ENCODE data around the gene NEDD4L.

The NEDD4L gene

DNA sequence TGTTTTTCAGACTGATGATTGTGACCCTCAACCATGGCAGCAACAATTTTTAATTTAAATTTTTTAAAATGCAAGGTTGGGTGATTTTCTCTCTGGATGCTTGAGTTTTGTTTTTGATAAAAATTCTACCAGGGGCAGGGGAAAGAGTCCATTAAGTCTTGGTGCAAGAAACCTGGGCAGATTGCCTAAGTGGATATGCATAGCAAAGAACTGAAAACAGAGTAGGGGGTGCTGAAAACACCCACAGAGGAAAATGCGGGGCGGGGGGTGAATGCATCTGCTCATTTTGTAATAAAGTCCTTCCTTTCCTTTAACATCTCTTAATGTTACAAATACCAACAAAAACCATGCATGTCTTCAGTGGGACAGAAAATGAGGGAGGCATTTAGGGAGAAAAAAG lies 138.0 kb downstream of the NEDD4L start:
- DNase-seq (ENCODE audit: low read depth), result no peak

DNA sequence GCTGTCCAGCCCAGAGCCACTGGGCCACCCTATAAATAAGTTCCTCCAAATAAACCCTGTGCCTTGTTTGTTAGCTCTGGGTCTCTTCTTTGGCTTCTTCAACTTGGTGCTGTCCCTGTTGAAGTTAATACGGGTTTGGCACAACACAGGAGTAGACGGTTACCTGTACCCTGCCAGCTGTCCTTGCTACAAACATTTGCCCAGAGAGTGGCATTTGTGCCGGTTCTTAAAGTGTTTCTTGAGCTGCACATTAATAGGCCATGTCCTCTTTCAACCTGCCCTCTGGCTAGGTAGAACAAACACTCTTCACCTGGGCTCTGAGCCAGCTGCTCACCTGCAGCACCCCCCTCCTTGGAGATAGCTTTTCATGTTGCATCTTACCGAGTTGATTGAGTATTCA lies 139.2 kb downstream of the NEDD4L start:
- DNase-seq (ENCODE audit: low read depth), result no peak

DNA sequence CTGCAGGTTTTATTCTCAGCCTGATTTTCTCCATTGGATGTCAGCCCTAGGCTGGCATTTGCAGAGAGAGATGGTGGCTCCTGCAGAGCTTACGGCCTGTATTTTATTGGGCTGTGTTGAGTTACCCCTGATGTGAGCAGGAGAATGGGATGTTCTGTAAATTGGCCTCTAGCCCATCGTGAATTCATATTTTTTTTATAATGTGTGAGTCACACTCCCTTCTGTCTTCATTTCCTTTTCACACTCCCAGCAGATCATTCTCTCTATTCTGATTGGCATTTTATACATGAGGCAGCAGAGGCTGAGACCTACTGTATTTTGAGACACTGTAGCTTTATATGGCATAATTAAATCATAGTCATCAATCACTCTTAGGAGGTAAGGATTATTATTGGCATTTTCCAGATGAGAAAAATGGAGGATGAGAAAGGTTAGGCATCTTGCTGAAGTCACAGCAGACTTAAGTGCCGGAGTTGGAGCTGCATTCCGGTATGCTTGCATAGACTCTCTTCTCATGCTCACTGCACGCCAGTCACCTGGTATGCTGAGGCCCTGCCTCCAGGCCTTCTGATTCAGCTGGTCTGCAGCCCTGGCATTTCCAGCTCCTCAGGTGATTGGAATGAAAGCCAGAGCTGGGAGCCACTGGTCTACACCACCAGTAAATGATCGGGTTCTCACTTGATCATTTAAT lies 142.4 kb downstream of the NEDD4L start:
- no peak for DNase-seq (ENCODE audit: low read depth)

DNA sequence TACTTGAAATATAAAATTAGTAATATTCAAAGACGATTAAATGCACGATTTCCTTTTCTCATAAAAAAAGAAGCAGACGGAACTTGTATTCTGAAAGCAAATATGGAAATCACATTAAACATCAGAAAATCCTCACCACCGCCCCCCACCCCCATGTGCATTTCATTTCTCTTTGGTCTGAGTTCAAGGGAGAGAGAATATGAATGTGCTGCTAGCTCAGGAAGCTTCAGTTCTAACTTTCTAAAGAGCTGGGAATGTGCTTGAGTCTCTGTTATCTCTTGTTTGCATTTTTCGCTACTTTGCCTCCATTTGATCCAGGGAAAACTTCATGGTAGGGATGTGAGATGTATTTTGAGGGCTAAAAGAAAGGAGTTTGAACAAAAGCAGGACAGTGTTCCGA lies 143.6 kb downstream of the NEDD4L start:
- DNase-seq (ENCODE audit: low read depth), result no peak

DNA sequence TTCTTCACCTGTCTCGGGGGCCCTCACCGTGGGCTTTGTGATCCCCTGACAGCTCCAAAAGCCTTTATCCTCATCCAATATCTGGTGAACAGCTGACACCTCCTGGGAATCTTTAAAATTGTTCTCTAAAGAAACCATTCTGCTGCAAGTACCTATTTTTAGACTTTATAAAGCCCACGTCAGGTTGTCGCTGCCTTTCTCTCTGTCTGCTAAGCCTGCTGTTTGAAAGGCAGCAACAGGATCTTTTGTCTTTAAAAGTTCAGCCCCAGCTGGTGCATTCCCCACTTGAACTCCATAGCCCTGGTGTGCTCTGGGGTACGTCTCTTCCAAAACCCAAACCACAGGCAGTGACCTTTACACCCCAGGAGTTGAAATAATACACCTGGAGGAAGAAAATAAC lies 145.0 kb downstream of the NEDD4L start:
- no peak for DNase-seq (ENCODE audit: low read depth)

DNA sequence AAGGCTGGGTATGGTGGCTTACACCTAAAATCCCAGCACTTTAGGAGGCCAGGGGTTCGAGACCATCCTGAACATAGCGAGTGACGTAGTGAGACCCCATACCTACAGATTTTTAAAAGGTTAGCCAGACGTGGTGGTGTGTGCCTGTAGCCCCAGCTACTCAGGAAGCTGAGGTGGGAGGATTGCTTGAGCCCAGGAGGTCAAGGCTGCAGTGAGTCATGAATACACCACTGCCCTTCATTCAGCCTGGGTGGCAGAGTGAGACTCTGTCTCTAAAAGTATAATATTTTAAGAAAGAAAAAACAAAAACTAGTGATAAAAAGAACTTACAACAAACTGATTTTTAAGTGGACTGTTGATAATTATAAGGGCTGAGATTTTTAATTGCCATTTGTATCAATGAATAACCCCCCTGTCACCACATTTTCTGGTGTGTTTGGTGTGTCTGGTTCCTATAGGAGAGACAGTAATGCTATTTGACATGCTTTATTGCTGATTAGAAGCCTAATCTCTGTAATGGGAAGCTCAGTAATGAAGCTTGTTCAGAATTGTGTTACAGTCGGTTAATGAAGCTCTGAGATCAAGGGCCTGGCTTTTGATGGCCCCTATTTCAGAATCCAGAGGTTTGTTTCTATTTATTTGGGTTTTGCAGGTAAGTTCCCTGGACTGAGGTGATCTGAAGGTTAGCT lies 147.0 kb downstream of the NEDD4L start:
- no peak for DNase-seq (ENCODE audit: low read depth)

DNA sequence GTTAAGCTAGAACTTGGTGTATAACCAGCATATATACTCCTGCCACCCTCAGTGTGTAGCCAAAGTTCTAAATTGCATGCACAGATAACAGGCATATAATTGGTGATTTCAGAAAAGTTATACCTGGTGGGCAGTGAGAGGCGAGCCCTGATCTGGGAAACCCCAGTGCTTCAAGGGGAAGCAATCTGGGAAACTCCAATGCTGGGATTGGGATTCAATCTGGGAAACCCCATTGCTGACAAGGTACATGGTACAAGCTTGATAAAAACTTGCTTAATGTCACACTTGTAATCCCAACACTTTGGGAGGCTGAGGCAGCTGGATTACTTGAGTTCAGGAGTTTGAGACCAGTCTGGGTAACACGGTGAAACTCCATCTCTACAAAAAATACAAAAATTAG lies 147.6 kb downstream of the NEDD4L start:
- no peak for DNase-seq (ENCODE audit: low read depth)

DNA sequence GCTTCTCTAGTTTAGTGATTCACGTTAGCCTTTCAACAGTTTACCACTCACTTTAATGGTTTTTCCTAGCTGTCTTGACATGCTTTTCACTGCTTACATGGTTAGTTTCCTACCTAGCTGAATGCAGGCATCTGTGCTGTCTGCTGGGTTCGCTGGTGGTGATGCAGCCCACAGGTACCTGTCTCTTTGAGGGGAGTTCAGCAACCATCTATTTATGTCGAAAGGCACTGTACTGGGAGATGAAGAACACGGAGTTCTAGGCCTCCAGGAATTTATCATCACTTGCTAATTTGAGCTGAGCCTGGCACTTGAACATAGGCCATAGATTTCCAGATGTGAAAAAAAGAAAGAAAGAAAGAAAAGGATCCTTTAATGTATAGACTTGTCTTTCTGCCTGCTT lies 148.5 kb downstream of the NEDD4L start:
- DNase-seq (ENCODE audit: low read depth), result no peak

DNA sequence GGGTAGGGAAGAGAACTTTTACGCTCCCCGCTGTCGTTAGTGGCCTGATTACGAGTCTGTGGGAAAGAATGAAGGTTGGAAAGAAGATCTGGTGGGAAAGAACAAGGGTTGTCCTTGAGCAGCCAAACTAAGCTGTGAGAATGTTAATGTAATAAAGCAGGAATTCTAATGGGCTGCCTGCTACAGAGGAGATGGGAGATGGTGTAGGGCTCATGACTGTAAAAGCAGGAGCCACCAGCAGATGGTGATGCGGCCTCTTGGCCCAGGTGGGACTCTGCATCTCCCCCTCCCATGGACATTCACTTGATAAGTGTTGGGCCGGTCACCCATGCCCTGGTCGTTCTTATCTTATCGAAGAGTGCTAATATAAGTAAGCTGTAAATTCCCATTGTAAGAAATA lies 150.0 kb downstream of the NEDD4L start:
- no peak for DNase-seq (ENCODE audit: low read depth)

DNA sequence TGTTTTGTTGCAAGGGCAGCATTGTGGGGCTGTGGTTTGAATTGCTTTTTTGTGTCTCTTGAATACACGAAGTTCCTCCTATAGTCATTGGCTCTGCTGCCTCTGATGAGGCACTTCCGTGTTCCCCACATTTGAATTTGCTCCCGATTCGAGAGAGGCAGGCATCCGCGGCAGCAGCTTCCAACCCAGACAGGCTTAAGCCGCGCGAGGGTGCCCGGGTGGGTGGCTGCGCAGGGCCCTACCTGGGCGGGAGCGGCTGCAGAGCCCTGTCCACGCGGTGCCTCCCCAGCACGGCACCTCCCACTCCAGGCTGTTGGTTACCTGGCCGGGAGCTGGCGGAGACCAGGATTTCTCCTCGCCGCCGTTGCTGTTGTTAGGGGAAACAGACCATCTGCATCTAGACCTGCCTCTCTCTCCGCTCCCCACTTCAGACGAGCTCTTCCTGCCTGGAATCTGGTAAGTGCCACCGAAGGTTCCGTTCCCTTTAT lies 151.3 kb downstream of the NEDD4L start:
- DNase-seq (ENCODE audit: low read depth), result no peak

DNA sequence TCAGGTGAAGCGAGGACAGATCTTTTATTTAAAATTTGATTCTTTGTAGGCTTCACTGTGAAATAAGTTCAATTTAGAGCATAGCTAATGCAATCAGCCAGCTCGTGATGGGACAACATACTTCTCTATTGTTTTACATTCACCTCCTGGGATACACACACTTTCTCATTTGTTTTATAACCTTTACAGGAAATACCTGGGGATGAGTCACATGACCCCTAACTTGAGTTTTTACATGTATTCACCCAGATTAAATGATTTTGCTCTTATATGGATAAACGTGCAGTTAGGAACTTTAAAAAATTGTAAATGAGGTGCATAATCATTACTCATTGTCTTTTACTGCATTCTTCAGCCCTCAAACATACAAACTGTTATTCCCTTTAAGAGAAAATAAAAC lies 152.1 kb downstream of the NEDD4L start:
- no peak for DNase-seq (ENCODE audit: low read depth)

DNA sequence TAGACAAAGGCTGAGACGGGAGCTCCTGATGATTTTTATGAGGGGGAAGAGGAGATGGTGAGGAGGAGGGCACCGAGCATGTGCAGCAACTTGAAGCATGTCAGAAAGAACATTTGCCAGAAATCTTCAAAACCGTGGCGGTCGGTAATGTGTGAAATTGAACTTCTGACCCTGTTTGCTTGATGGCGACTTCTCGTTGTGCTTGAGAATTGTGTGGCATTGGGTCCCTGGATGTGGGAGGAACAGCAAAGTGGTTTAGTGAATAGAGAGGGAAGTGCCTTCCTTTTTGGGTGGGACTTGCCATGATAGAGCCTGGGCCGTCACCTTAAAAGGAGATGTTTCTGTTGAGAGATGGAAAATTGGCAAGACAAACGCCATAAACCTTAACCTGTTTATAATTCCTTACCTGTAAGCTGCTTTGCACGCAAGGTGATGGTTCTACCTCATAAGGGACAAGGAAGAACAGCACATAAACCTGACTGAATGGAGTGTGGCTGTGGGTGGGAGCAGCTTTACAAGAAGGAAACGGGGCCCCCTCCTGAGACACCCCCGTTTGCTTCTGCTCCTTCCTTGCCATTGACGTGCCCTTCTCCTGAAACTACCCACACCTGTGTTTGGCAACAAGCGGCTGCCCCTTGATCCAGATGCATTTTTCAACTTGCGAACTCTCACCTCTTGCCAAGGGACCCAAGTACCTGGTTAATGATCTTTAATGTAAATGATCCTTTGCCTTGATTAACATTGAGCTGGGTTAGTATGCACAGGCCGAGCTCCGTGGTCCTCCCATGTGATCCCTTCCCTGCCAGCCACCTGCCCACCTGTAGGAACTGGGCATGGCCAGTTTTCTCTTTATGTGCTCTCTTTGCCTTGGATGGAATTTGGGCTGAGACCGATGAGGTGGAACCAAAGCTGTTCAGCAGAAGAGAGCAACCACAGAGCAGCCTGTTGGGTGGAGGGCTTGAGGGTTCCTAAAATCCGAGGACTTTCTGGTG lies 153.2 kb downstream of the NEDD4L start:
- no peak for DNase-seq (ENCODE audit: low read depth)

DNA sequence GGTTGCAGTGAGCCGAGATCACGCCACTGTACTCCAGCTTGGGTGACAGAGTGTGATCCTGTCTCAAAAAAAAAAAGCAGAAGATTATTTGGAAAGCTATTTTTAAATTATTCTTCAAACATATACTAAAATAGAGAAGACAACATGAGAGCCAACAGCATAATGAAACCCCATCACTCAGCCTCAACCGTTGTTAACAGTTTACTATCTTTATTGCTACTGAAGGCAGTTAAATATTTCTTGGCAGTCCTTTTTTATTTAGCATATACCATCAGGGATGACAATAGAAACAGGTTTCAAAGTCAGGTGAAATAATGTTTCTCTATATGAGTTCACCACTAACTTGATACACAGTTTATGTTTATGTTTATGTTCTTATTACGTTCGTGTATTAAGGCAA lies 157.2 kb downstream of the NEDD4L start:
- no peak for DNase-seq (ENCODE audit: low read depth)

DNA sequence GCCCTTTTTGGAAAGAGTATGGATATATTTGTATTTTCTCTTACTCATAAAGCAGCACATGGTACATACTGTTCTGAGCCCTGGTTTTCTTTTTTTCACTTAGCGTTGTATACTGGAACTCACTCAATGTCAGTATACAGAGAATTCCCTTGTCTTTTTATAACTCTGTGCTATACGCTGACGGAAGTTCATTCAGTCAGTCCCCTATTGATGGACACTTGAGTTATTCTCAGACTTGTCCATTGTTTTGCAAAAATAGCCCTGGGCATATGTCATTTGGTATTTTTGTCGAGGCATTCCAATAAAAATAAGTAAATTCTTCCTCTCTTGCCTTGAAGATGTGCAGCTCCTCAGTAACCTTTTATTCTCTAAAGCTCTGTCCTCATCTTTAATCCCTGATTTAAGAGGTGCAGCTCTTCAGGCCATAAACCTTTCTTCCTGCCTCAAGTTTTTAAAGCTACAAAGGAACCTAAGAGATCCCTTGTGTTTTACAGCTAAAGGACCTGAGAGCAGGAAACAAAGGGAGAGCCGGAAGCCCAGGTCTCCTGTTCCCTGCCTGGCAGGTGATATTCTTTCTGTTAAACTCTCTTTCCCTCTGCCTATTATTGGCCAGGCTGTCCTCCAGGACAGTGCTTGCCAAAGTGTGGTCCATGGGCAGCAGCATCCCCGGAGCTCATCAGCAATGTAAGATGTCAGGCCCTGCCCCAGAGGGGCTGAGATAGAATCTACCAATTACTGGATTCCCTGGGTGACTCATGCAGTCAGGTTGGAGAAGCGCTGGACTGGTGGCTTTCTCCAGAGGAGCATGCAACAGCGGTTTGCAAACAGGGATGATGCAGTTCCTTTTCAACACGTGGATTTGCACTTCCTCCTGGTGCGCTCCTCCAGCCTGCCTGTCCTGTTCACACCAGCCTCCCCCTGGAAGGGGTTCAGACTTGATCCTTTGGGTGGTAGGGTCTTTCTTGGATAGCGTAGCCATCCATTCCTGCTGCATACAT lies 158.0 kb downstream of the NEDD4L start:
- no peak for DNase-seq (ENCODE audit: low read depth)

DNA sequence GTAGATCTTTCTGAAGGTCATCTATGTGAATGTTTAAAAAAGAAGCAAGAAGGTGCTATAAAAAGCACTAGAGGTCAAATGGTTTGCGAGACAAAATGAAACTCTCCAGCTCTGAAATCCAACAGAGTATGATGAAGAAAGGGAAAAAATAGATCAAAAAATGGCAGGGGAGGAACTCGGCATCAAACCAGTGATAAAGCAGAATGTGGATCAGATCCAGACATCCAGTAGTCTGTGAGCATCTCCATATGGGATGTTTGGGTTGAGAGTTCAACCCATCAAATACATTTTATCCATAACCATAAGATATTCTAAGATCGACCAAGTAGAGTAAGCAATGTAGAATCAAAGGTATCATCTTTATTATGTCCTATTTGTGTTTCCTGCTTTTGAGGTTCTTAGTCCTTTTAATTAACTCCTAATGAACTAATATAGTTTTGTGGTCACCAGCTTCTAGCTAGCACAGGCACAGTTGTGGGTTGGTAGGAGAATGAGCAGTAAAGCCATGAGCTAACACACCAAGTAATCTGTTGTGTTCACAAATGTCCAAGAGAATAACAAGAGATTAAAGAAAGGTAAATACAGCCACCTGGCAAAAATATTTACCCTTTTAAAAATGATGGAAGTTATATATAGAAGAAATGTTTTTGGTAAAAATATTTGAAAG lies 160.9 kb downstream of the NEDD4L start:
- no peak for DNase-seq (ENCODE audit: low read depth)

DNA sequence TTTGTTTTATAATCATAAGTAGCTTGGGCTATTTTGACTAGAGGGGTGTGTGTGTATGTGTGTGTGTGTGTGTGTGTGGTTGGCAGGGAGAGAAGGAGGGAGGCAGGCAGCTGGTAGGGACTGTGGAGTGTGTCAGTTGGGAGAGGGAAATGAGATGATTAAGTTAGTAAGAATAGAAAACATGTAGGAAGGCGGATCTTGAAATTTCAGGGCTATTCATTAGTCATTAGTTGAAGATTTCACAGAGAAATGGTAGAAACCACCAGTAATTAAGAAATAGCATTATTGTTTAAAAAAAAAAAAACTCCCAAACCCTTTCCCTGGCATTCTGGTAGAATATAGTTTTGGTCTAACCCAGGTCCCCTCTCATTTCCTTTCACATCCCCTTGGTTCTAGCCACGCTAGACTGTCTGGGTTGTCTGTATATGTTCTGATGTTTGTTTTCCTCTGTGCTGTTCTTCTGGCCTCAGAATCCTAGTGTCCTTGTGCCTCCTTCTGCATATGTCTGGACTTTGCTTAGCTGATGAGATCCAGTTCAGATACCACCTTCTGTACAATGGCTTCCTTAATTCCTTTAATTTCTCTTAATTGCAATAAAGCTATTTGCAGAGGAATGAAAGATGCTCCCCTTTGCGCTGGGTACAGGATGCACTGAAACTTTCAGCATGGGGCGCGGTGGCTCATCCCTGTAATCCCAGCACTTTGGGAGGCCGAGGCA lies 161.6 kb downstream of the NEDD4L start:
- DNase-seq (ENCODE audit: low read depth), result no peak

DNA sequence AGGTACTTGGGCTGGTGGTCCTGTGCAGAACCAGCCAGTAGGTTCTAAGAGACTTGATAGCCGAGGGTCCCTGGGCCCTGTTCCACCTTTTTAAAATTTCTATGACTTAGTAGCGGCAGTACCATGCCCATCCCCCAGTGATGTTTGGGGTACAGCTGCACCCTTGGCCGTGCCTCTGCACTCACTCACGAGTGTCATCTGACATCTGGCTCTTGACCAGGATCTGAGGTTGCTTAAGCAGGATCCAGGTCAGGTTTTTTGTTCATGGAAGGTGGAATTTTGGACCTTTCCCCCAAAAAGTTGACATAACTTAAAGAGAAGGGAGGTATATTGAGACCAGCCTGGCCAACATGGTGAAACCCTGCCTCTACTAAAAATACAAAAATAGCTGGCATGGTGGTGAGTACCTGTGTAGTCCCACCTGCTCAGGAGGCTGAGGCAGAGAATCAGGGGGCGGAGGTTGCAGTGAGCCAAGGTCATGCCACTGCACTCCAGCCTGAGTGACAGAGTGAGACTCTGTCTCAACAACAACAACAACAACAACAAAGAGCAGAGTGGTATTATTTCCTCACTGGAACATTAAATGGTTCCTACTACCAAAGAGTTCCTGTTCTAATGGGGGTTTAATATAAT lies 163.6 kb downstream of the NEDD4L start:
- DNase-seq (ENCODE audit: low read depth), result no peak

DNA sequence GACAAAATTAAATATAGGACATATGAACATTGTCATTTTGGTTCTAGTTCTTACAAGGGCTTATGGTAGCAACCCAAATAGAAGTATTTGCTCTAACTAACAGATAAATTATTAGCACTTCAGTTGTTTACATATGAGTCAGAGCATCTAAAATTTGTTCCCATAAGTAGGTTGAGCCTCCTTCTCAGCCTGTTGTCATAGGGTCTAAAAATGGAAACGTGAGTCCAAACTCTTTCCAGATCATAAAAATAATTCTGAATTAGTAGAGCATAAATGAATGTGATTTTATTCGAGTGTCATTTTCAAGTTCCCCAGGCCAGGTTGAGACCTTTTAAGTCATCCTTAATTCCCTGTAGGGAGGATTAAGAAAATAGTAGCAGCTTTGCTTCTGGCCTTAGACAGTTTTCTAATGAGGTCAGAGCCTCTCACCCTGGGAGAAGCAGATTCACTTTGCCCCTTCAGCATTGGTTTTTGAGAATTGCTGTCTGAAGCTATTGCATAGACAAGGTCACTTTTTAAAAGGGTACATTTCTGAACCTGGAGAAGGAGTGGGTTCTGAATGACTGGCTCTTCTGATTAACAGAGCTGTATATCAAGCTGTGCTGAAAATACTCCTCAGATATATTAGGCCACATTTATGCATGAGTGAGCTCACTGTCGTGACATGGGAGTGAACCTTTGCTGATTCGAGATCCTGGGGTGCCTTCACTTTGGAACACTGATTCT lies 164.3 kb downstream of the NEDD4L start:
- no peak for DNase-seq (ENCODE audit: low read depth)

DNA sequence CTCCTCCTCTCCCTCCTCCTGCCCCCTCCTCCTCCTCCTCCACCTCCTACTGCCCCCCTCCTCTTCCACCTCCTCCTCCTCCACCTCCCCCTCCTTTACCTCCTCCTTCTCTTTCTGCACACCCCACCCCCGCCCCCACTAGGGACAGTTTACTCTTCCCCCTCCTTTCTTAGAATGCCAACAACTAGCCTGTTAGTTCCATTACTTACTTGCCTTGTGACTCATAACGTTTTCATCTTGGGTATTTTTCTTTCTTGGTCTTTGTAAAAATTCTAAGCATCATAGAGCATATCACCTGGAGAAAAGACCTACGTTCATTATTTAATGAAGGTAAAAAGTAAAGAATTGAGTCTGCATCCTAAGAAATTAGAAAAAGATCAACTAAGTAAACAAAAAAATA lies 165.3 kb downstream of the NEDD4L start:
- no peak for DNase-seq (ENCODE audit: low read depth)
